GM19455 (cell line): ENCODE data around the gene ZFP36L2.

Experiments used
- ATAC-seq: cut with Tn5 transposase; IDR thresholded peaks from one replicate; pipeline ENCODE4 v1.9.1; 2021; ENCODE audit not compliant: unreplicated experiment

Gene ZFP36L2

DNA sequence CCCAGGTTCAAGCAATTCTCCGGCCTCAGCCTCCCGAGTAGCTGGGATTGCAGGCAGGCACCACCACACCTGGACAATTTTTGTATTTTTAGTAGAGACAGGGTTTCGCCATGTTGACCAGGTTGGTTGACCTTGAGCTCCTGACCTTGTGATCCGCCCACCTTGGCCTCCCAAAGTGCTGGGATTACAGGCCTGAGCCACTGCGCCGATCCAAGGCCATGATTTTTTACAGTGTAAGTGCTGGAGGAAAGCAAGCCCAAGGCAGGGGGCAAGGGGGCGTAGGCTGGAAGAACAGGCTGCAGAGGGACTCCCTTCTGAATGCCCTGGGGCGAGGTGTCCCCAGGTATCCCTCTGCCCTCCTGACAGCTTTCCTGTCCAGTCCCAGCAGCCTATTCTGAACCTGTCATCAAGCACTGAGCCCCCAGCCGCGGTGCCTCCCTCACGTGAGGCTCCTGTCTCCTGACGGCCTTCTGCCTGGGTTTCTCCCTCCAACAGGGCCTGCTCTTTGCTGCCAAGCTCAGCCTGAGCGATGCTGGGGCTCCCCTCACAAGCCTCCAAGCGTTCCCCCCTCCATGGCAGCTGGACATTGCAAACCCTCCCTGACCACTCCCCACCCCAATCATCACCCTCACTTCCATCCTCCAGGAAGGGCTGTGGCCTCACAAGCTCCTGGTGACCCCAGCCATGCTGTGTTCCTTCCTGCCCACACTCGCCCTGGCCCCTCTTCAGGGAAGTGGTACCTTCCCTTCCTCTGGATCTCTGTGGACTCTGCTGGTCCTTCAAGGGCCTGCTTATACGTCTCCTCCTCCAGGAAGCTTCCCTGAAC, 37.6 kb downstream of the ZFP36L2 start:
- ATAC-seq = no peak

DNA sequence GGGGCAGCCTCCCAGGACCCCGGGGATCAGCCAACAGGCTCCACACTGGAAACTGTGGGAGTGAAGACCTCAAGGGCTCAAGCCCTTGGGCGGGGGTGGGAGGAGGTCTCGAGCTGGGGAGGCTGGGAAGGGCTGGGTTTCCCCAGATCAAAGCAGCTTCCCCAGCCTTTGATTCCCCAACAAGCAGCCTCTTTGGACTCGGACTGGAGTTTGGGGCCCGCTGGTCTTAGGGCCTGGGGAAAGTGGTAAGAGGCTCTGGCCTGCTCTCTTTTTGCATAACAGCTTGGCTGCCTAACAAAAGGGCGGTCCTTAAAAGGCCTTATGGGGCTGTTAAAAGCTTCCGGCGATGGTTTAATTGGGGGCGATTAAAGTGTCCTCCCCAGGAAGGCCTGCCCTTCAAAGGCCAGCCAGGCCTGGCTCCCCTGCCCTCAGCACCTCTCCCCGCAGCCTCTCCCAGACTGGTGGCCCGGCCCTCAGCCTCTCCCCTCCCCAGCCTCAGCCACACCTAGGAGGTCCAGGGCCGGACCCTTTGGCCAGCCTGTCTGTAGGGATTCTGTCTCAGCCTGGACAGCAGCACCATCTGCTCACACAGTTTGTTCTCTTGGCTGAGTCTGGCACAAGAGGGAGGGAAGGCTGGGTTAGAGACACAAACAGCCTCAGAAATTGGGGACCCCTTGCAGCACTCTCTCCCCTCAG, 39.6 kb downstream of the ZFP36L2 start:
- ATAC-seq = no peak

DNA sequence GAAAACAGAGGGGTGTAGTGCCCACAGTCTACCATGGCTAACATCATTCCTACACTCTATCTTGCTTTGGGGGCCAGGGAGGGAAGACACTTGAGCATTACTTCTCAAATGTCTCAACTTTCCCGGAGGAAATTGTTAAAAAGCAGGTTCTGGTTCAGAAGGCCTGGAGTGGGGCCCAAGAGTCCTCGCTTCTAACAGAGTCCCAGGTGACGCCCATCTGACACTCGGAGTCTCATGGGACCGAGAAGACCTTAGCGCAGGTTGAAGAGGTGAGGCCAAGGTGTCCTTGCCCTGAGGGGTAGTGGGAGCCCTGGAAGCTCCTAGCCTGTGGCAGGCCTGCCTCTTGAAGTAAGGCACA, 40.1 kb downstream of the ZFP36L2 start:
- no peak for ATAC-seq

DNA sequence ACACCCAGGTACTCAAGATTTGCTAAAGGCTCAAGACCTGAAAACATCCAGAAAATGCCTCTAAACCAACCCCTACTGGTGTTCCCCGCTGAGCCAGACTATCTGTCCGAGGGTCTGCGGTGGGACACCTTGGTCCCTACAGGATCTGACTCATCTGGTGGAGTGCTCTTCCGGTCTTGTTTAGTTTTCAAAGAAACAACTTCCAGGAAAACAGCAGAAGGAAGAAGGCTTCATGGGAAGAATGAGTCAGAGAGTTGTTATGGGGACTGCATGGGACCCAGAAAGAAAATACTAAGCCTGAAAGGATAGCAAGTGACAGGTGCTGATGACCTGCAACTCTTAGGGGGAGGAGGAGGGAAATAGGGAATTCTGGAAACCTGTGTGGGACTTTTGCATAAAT, 41.3 kb downstream of the ZFP36L2 start:
- ATAC-seq = no peak

DNA sequence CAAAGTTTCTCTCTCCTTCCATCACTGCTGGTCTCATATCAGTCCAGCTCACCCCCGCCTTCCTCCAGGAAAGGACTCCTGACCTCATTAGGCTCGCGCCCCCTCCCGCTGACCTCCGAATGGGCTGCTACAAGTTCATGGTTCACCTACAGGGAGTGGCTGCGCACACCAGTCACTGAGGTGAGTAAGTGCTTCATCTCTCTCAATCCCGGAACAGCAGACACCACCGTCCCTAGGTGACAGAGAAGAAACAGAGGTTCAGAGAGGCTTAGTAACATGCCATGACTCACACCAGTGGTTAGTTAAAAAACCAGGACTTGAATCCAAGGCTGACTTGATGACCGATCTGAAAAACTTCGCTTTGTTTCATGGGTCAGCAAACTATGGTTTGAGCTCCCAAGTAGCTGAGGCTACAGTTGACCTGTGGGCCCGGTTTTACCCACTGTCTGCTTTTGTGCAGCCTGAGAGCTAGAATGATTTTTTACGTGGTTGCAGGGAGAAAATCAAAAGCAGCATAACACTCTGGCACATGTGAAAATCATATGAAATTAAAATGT, 42.0 kb downstream of the ZFP36L2 start:
- ATAC-seq = no peak

DNA sequence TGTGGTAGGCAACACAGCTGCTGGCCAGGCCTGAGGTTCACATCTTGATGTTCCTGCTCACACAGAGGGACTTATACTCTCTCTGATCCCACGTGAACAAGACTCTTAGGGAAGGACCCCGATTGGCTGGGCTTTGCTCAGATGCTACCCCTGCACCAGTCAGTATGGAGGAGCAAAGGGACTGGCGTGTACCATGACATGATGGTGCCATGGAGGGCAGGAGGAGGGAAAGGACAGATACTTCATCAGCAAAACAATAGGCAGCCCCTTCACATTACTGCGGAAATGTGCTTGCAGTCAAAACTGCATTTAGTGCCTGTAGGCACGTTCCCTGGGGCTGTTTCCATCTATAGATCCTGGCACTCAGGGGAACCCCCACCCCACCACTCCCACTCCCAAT, 42.7 kb downstream of the ZFP36L2 start:
- no peak for ATAC-seq

GRCh38 chr2:43180897-43181296, 45.5 kb downstream of the ZFP36L2 start:
- no peak for ATAC-seq

DNA sequence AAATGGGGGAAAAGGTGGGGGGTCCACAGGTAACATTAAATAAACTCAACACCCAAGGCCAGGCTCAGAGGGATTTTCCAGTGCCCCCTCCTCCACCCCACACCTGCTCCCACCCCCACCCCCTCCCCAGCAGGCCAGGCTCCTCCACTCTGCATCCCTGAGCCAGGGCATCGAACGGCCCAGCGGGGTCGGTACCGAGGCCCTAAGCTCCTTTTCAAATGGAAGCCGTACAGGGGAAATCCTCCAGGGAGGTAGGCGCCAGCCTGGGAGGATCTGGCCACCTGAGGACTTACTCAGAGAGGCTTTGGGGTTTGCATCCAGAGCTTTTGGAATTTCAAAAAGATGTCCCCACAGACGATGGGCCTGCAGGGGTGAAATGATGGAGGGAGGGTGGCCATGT, 46.5 kb downstream of the ZFP36L2 start:
- ATAC-seq = no peak

DNA sequence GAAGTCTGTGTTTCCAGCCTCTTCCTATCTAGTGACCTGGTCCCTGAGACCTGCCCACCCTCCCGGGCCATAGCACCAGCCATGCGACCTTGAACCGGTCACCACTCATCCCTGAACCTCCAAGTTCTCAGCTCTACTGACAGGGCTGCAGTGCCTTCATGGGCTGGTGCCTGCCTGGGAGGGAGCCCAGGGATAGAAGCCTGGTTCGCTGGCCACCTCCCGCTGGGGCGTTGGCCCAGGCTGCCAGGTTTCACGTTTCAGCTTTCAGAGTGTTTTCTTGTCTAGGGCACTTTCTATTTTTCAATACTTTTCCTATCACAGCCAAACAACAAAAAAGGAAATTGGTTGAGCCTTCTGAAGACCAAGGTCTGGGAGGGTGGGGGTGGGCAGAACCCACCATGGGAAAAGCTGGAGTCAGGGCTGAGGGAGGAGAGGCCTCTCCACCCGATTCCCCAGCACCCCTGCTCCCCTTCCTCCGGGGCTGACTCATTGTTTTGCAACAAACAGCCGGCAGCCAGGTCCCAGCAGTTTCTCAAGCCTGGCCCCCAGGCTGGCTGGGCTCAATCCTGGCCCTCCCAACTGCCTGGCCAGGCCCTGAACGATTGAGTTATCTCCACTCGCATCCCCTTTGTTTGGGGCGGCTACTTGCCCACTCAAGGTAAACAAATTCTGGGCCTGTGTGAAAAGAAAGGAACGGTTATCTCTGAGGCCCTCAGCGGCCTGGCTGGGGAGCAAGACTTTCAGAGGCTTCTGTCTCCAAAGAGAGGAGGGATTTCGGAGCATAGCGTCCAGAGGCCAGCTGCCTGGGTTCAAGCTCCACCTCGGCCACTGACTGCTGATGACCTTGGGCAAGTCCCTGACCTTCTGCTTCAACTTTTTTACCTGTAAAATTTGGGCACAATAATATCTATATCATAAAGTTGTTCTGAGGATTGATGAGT, 47.5 kb downstream of the ZFP36L2 start:
- ATAC-seq = no peak

DNA sequence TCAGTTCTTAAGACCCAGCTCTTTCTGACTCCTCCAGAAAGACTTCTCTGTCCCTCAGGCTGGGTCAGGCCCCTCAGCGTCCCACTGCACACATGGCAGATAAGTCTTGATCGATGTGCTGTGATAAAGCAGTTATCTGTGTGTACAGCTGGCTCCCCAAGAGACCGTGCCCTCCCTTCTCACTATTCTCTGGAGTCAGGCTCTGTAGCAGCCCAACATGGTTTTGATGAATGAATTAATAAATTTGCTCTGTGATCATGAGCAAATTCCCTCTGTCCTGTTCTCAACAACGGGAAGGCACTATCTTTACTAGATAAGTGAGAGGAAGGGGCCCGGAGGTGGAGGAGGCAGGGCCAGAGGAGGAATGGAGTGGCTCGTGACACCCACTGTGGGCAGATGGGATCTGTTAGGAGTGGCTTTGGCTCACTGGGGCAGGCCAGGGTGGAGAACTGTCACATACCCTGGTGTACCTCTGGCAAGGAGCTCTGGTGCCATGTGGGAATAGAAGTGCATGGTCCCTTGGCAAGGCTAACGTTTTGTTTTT, 48.3 kb downstream of the ZFP36L2 start:
- no peak for ATAC-seq

GRCh38 chr2:43176449-43176848, 50.0 kb downstream of the ZFP36L2 start:
- ATAC-seq = no peak

DNA sequence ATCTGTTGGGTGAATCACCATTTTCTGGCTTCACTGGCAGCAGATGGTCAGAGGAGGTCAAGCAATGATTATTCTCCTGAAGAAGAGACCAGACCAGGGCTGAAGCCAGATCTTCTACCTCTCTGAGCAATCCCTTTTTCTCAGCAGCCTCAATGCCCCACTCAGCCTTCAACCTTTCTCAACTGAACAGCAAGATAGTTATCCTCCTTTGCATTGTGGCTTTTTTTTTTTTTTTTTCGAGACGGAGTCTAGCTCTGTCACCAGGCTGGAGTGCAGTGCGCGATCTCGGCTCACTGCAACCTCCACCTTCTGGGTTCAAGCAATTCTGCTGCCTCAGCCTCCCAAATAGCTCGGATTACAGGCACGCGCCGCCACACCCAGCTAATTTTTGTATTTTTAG, 50.5 kb downstream of the ZFP36L2 start:
- no peak for ATAC-seq

DNA sequence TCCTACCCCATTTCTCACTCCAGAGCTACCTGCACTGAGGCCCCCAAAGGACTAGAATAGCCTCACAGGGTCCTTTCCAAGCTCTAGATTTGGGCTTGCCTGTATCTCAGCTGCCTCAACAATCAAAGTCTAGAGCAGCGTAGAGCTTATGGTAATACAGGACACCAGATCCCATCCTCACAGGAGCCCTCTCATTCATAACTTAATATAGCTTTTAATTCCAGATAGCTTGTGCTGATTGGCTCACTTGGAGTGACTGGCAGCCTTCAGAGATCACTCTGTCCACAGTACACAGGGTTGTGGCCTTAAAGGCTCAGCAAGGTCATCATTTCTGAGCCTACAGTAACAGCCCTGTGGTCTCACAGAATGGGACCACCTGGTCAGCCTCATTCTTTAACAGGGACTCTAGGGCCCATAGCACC, 51.4 kb downstream of the ZFP36L2 start:
- ATAC-seq = no peak

GRCh38 chr2:43174368-43174916, 52.0 kb downstream of the ZFP36L2 start:
- peak; percentile 74 for ATAC-seq
